OCI-LY3 (cell line): ENCODE results near the gene MCM7.

Source experiments
- H2AFZ ChIP-seq: fragments of 200-600, 300-600 bp; shearing (Covaris generic); 2 replicates; pipeline ENCODE4 v1.6.0; 2014; ENCODE audit warnings: antibody characterized with exemption, low read depth, low read length
- H3K27ac ChIP-seq: fragments of 200-600, 300-600 bp; sonication (generic); 2 replicates; pipeline ENCODE4 v1.5.1; 2014; ENCODE audit warnings: mild to moderate bottlenecking, low read length, moderate library complexity, mixed read lengths
- H3K27me3 ChIP-seq: fragments of 200-600, 300-600 bp; sonication (generic); 2 replicates; pipeline ENCODE4 v1.6.1; 2014; ENCODE audit warnings: low read depth, low read length, mixed read lengths
- H3K36me3 ChIP-seq: fragments of 200-600, 300-600 bp; sonication (generic); replicated peaks from 2 replicates; pipeline ENCODE3; 2014; ENCODE audit warnings: low read depth, low read length, mixed read lengths
- H3K4me1 ChIP-seq: fragments of 300-600, 200-600 bp; sonication (generic); 2 replicates; pipeline ENCODE4 v1.6.1; 2014; ENCODE audit warnings: low read length, mixed read lengths
- H3K4me2 ChIP-seq: fragments of 200-600, 300-600 bp; sonication (generic); 2 replicates; pipeline ENCODE4 v1.6.1; 2014; ENCODE audit warnings: low read length, mixed read lengths
- H3K4me3 ChIP-seq: fragments of 300-600, 200-600 bp; sonication (generic); 2 replicates; pipeline ENCODE4 v1.5.1; 2014; ENCODE audit warnings: antibody characterized with exemption, mild to moderate bottlenecking, low read length, moderate library complexity
- H3K79me2 ChIP-seq: fragments of 300-600, 200-600 bp; shearing (Covaris generic); 2 replicates; pipeline ENCODE4 v1.6.1; 2014; ENCODE audit warnings: mild to moderate bottlenecking, low read length, mixed read lengths
- H3K9ac ChIP-seq: fragments of 300-600, 200-600 bp; shearing (Covaris generic); 2 replicates; pipeline ENCODE4 v1.6.0; 2014; ENCODE audit warnings: mild to moderate bottlenecking, low read length, moderate library complexity
- H3K9me3 ChIP-seq: fragments of 200-600, 300-600 bp; shearing (Covaris generic); 2 replicates; pipeline ENCODE4 v1.6.1; 2014; ENCODE audit warnings: low read length, mixed read lengths; ENCODE audit not compliant: insufficient read depth
- H4K20me1 ChIP-seq: fragments of 200-600, 300-600 bp; sonication (generic); 2 replicates; pipeline ENCODE4 v1.6.1; 2016; ENCODE audit warnings: low read length, mixed read lengths; ENCODE audit not compliant: insufficient read depth
- CTCF ChIP-seq: fragments of 200-600, 300-600 bp; sonication (generic); IDR thresholded peaks from 2 replicates; pipeline ENCODE4 v1.5.1; 2014; ENCODE audit warnings: antibody characterized with exemption, low read length, low read depth
- EZH2phosphoT487 ChIP-seq: fragments of 200-600 bp; shearing (Covaris generic); IDR thresholded peaks from 2 replicates; pipeline ENCODE4 v1.6.1; 2018; ENCODE audit warnings: antibody characterized with exemption, mixed run types, low read depth

MCM7 gene

GRCh38 chr7:100049441-100050291 lies 51.5 kb downstream of the MCM7 start, which contains the start of gene ZSCAN21:
Gene ZSCAN21 (plus strand): TSS chr7:100049774. CDS start chr7:100057007, 7,233 bp downstream.
- Histone ChIP-seq H4K20me1 (no peaks in the 10 kb centered on the region), H3K9me3 (no peaks in the 10 kb centered on the region), H2AFZ (peak within 1 kb of the TSS; percentile 92), H3K27ac (peak within 1 kb of the TSS; percentile 41), H3K27me3 (no peaks in the 10 kb centered on the region), H3K4me3 (peak within 1 kb of the TSS; percentile 95), H3K36me3 (no peaks in the 10 kb centered on the region), H3K9ac (peak within 1 kb of the TSS; percentile 78), H3K79me2 (peaks cover 15% of the 10 kb centered on the region), H3K4me1 (peaks cover 10% of the 10 kb centered on the region), H3K4me2 (peak within 1 kb of the TSS; percentile 92)
- TF ChIP-seq EZH2phosphoT487 = no peak
- peak; percentile 36; the same call in 1 of the 2 replicates for TF ChIP-seq CTCF

GRCh38 chr7:100048680-100049079 lies 52.5 kb downstream of the MCM7 start:
- peaks cover 10% of the 10 kb centered on the region for H3K4me1 ChIP-seq
- no peak for TF ChIP-seq CTCF
- no peak for TF ChIP-seq EZH2phosphoT487
- H2AFZ ChIP-seq = no peak overlapping the region
- no peaks in the 10 kb centered on the region for H3K36me3 ChIP-seq
- peak overlapping the region; percentile 95; the same call in 1 of the 2 replicates for H3K4me3 ChIP-seq
- H3K79me2 ChIP-seq = peaks cover 13% of the 10 kb centered on the region
- no peaks in the 10 kb centered on the region for H3K9me3 ChIP-seq
- no peaks in the 10 kb centered on the region for H4K20me1 ChIP-seq
- H3K4me2 ChIP-seq = peak overlapping the region; percentile 92; the same call in 1 of the 2 replicates
- H3K27me3 ChIP-seq = no peaks in the 10 kb centered on the region
- H3K27ac ChIP-seq = no peak overlapping the region
- H3K9ac ChIP-seq = no peak overlapping the region

- Histone ChIP-seq H3K27ac (no peak overlapping the region), H3K9ac (no peak overlapping the region), H3K4me2 (no peak overlapping the region), H2AFZ (no peak overlapping the region), H3K79me2 (peaks cover under 1% of the 10 kb centered on the region; the same call in 1 of the 2 replicates), H3K4me1 (peaks cover 4% of the 10 kb centered on the region), H3K27me3 (no peaks in the 10 kb centered on the region), H3K4me3 (no peak overlapping the region), H4K20me1 (no peaks in the 10 kb centered on the region), H3K36me3 (no peaks in the 10 kb centered on the region), H3K9me3 (no peaks in the 10 kb centered on the region)
- TF ChIP-seq EZH2phosphoT487 (no peak), CTCF (0 out of 2 replicates have a peak, but pooled peaks have one; percentile 5)
These were observed 56.5 kb downstream of the MCM7 start for GRCh38 chr7:100044718-100045117.
